IMR-90 (cell line): Measurements from ENCODE around the gene TRIP11. TPM values are rescaled to one million over a fixed set of nuclear protein-coding genes. Genes with fewer than 3 reads are reported as not detected.

ENCODE experiments used
- ATAC-seq: fragments of 200-7000 bp; cut with Tn5 transposase; 2 replicates; pipeline ENCODE4 v1.9.1; 2020; ENCODE audit warnings: low read depth, mild to moderate bottlenecking, moderate library complexity
- BruUV-seq: library from RNA; stranded (reverse); fragments of 400-500 nt; replicated peaks from 2 replicates; lab custom pipeline; 2021; lab: Mats Ljungman, UMichigan
- CTCF ChIA-PET: fragments of 300-600 bp; formaldehyde crosslinking; extraction: SDS; loops from one replicate; lab custom pipeline; 2021; ENCODE audit warnings: antibody characterized with exemption; lab: Yijun Ruan, JAX
- POLR2A ChIA-PET: fragments of 300-600 bp; sonication (Branson Sonifier 250); formaldehyde crosslinking; loops from one replicate; lab custom pipeline; 2022; ENCODE audit warnings: antibody characterized with exemption; ENCODE audit not compliant: unreplicated experiment; lab: Charles Lee
- DNase-seq: peaks from one replicate; pipeline ENCODE4 v3.0.0; 2013
- H2AFZ ChIP-seq: replicated peaks from 2 replicates; pipeline ENCODE3; 2013; ENCODE audit warnings: low read length, mild to moderate bottlenecking; ENCODE audit not compliant: poor library complexity
- H2AK5ac ChIP-seq: 2 replicates; pipeline ENCODE4 v1.6.1; 2013; ENCODE audit warnings: low read depth, low read length, inconsistent platforms
- H2AK9ac ChIP-seq: replicated peaks from 2 replicates; pipeline ENCODE3; 2013; ENCODE audit warnings: mild to moderate bottlenecking, low read depth, low read length, moderate library complexity; ENCODE audit not compliant: poor library complexity
- H2BK120ac ChIP-seq: 2 replicates; pipeline ENCODE4 v1.6.1; 2013; ENCODE audit warnings: low read depth, low read length, inconsistent platforms
- H2BK15ac ChIP-seq: 3 replicates; pipeline ENCODE4 v1.6.1; 2013; ENCODE audit warnings: low read depth, low read length, inconsistent platforms
- H2BK20ac ChIP-seq: 2 replicates; pipeline ENCODE4 v1.6.1; 2013; ENCODE audit warnings: low read depth, mild to moderate bottlenecking, inconsistent platforms, low read length, moderate library complexity
- H2BK5ac ChIP-seq: 2 replicates; pipeline ENCODE4 v1.6.1; 2013; ENCODE audit warnings: mild to moderate bottlenecking, low read depth, low read length, inconsistent platforms; ENCODE audit not compliant: poor library complexity, severe bottlenecking
- H3K14ac ChIP-seq: replicated peaks from 2 replicates; pipeline ENCODE4 v1.6.1; 2013; ENCODE audit warnings: low read depth, low read length, inconsistent platforms
- H3K18ac ChIP-seq: 2 replicates; pipeline ENCODE4 v1.6.1; 2013; ENCODE audit warnings: low read depth, low read length, control low read depth
- H3K23ac ChIP-seq: 2 replicates; pipeline ENCODE4 v1.6.1; 2013; ENCODE audit warnings: low read depth, low read length, inconsistent platforms
- H3K27ac ChIP-seq: 2 replicates; pipeline ENCODE4 v1.5.1; 2013; ENCODE audit warnings: mild to moderate bottlenecking, control low read depth, low read length; ENCODE audit not compliant: insufficient read depth
- H3K27me3 ChIP-seq: 2 replicates; pipeline ENCODE4 v1.6.1; 2013; ENCODE audit warnings: low read length; ENCODE audit not compliant: control insufficient read depth, insufficient read depth
- H3K36me3 ChIP-seq: 2 replicates; pipeline ENCODE4 v1.6.1; 2013; ENCODE audit warnings: low read length, mixed read lengths; ENCODE audit not compliant: control insufficient read depth, insufficient read depth
- H3K4ac ChIP-seq: 2 replicates; pipeline ENCODE4 v1.6.1; 2013; ENCODE audit warnings: low read depth, low read length, inconsistent platforms
- H3K4me1 ChIP-seq: 2 replicates; pipeline ENCODE4 v1.6.1; 2013; ENCODE audit warnings: low read length, mixed read lengths; ENCODE audit not compliant: control insufficient read depth, insufficient read depth
- H3K4me2 ChIP-seq: 2 replicates; pipeline ENCODE4 v1.6.1; 2013; ENCODE audit warnings: low read depth, mild to moderate bottlenecking, control low read depth, low read length, moderate library complexity
- H3K4me3 ChIP-seq: 2 replicates; pipeline ENCODE4 v1.5.1; 2013; ENCODE audit warnings: low read depth, mild to moderate bottlenecking, control low read depth, low read length, moderate library complexity; ENCODE audit not compliant: insufficient read depth
- H3K56ac ChIP-seq: 2 replicates; pipeline ENCODE4 v1.6.1; 2013; ENCODE audit warnings: low read length, inconsistent platforms; ENCODE audit not compliant: insufficient read depth; ENCODE audit errors: extremely low read depth
- H3K79me1 ChIP-seq, 2 experiments: 2 replicates each; pipeline ENCODE4 v1.6.1; 2013; ENCODE audit warnings: low read length in 2 of 2, inconsistent platforms in 1 of 2, low read depth in 1 of 2
- H3K9ac ChIP-seq: 2 replicates; pipeline ENCODE4 v1.6.1; 2013; ENCODE audit warnings: low read depth, low read length, control low read depth
- H3K9me1 ChIP-seq: 2 replicates; pipeline ENCODE4 v1.6.1; 2013; ENCODE audit warnings: low read length, inconsistent platforms; ENCODE audit not compliant: insufficient read depth
- H3K9me3 ChIP-seq: 2 replicates; pipeline ENCODE4 v1.6.1; 2013; ENCODE audit warnings: low read length; ENCODE audit not compliant: control insufficient read depth, insufficient read depth
- H4K20me1 ChIP-seq: 2 replicates; pipeline ENCODE4 v1.6.1; 2013; ENCODE audit warnings: low read length, inconsistent platforms; ENCODE audit not compliant: insufficient read depth
- H4K5ac ChIP-seq: 2 replicates; pipeline ENCODE4 v1.6.1; 2013; ENCODE audit warnings: mild to moderate bottlenecking, low read depth, low read length, control low read depth
- H4K8ac ChIP-seq, 2 experiments: 2 replicates each; pipeline ENCODE4 v1.6.1; 2013; ENCODE audit warnings: low read depth in 2 of 2, low read length in 2 of 2, control low read depth in 1 of 2, inconsistent platforms in 1 of 2
- H4K91ac ChIP-seq: 2 replicates; pipeline ENCODE4 v1.6.1; 2013; ENCODE audit warnings: low read depth, low read length, inconsistent platforms; ENCODE audit not compliant: insufficient read depth
- ELK1 ChIP-seq: fragments of 150-350 bp; IDR thresholded peaks from 2 replicates; pipeline ENCODE4 v1.6.1; 2016; ENCODE audit warnings: low read depth, mild to moderate bottlenecking, low read length, moderate library complexity, borderline replicate concordance
- WGBS, 2 experiments: methylation state at CpG; one replicate each; pipeline versions ENCODE4 v1.1.5 to v1.1.7; 2013; ENCODE audit warnings: missing lambda C conversion rate in 2 of 2; ENCODE audit not compliant: insufficient read length in 1 of 2; ENCODE audit errors: extremely low coverage in 2 of 2; 5-methylcytosine and 5-hydroxymethylcytosine counted together
- dilution Hi-C: fragments of 300-500 bp; cut with HindIII; formaldehyde crosslinking; loops from one replicate; pipeline ENCODE4 v1.14.3; 2018; ENCODE audit warnings: low sequenced_read_pairs; ENCODE audit not compliant: unreplicated experiment
- in situ Hi-C: fragments of 300-500 bp; cut with MboI; formaldehyde crosslinking; loops from 3 replicates; pipeline ENCODE4 v1.14.3; 2019; ENCODE audit warnings: low sequenced_read_pairs, inconsistent platforms, mixed read lengths
- intact Hi-C: fragments of 100-400 bp; cut with micrococcal nuclease; formaldehyde crosslinking; loops from 2 replicates; pipeline ENCODE4 v1.10.0; 2022
- polyA plus RNA-seq, 3 experiments: library from polyadenylated mRNA; depleted of rRNA; stranded (reverse); fragments of >200 nt; gene quantifications; 2 replicates each; pipeline ENCODE4 v1.2.3, GENCODE V29; 2012; ENCODE audit warnings: low replicate concordance in 1 of 3
- total RNA-seq: library from RNA; depleted of rRNA; stranded (reverse); fragments of >200 nt; gene quantifications from 2 replicates; pipeline ENCODE4 v1.2.3, GENCODE V29; 2012

TRIP11 gene
- total and polyA plus RNA-seq, 2 of the 4 experiments (the other 2 are of a cell fraction): 6.8 to 83.5 TPM

DNA sequence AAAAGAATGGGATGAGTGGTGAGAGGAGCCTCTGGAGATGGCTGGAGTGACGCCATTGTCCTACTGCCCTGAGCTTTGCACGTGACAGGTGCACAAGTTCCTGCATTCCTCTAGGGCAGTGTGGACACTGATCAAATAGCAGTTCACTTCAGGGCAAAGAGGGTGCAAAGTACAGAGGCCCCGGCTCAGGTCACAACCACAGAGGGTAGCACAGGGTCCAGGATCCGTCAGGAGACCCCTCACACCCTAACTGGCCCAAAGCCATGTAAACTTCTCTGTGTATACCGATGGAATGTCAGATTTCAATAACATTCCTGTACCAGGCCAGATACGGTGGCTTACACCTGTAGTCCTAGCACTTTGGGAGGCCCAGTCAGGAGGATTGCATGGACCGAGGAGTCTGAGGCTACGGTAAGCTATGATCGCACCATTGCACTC lies 82.0 kb downstream of the TRIP11 start:
- no peak for DNase-seq
- Histone ChIP-seq H3K79me1 (no peaks in the 10 kb centered on the region), H3K9me3 (no peaks in the 10 kb centered on the region), H2AFZ (no peak overlapping the region), H3K9ac (no peak overlapping the region), H3K4me1 (no peaks in the 10 kb centered on the region; the same call in 1 of the 2 replicates), H4K91ac (no peak overlapping the region), H3K14ac (no peak overlapping the region), H2AK5ac (no peak overlapping the region), H2AK9ac (no peak overlapping the region), H4K20me1 (no peaks in the 10 kb centered on the region), H3K23ac (no peak overlapping the region), H2BK20ac (no peak overlapping the region), H3K18ac (no peak overlapping the region), H3K56ac (no peak overlapping the region), H3K36me3 (no peaks in the 10 kb centered on the region), H3K4me2 (no peak overlapping the region), H3K27ac (no peak overlapping the region), H2BK120ac (no peak overlapping the region), H2BK5ac (no peak overlapping the region), H3K27me3 (peaks cover 2% of the 10 kb centered on the region; the same call in 1 of the 2 replicates), H3K9me1 (peaks cover 6% of the 10 kb centered on the region; the same call in 1 of the 2 replicates), H3K4me3 (no peak overlapping the region), H4K8ac (no peak overlapping the region), H3K4ac (no peak overlapping the region), H2BK15ac (no peak overlapping the region), H4K5ac (no peak overlapping the region)
- ATAC-seq: no peak
- no TSS peak for BruUV-seq
- dilution Hi-C loops (no loop called here), intact Hi-C loops (no loop called here), in situ Hi-C loops (no loop called here)
- 100% methylated on average over 1 of the region's 9 CpGs; no CpG with 5 or more reads in 1 of the 2 experiments for WGBS, 2 experiments
- ChIA-PET CTCF (no interaction called here), POLR2A (no interaction called here)
- TF ChIP-seq ELK1: no peak
